ENCODE measurements around the gene HES7. TPM values are rescaled to one million over a fixed set of nuclear protein-coding genes. Genes with fewer than 3 reads are reported as not detected.

HES7 gene
- total and polyA plus RNA-seq, 11 donors = 0.17 to 0.76 (median 0.36) TPM; not detected in 5

- intact Hi-C loops (cut with DNase I) = loop anchor here in 1 of 10 donors (10.0 kb wide), 1 partner anchor 204 kb away; the partner anchor contains the start of gene SLC25A35
- peak in 1 of 5 donors; percentile 14 for DNase-seq
These were observed 32.7 kb downstream of the HES7 start for GRCh38 chr17:8091033-8091687.

DNA sequence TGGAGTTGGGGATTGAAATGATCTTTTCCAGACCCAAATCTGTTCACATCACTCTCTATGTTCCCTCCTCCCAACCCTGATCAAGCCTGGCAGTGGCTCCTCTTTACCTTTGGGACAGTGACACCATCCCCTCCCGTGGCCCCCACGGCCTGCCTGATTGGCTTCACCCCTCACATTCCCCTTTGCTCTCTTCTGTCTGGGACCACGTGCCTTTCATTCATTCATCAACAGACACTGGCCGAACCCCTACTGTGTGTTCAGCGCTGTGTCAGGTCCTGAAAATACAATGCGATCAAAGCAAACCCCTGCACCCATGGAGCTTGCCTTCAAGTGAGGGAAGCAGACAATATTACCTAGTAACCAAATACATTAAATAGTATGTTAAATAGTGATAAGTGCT, 34.2 kb downstream of the HES7 start:
- 62 to 72% (median 70%) methylated on average over 6 of the region's 6 CpGs for WGBS, 4 donors
- no peak overlapping the region for H3K27ac ChIP-seq
- no peak for ATAC-seq
- intact Hi-C loops (cut with DNase I) = loop anchor here in 5 of 10 donors (10.0 kb wide), 2 partner anchors 205 to 215 kb away; partner anchors contain the start of gene SLC25A35 (in 3 of the 5)
- no peaks in the 10 kb centered on the region for H3K36me3 ChIP-seq
- no peaks in the 10 kb centered on the region for H3K4me1 ChIP-seq
- no peak overlapping the region for H3K4me3 ChIP-seq
- no peaks in the 10 kb centered on the region for H3K9me3 ChIP-seq
- TF ChIP-seq, protein P1, sequence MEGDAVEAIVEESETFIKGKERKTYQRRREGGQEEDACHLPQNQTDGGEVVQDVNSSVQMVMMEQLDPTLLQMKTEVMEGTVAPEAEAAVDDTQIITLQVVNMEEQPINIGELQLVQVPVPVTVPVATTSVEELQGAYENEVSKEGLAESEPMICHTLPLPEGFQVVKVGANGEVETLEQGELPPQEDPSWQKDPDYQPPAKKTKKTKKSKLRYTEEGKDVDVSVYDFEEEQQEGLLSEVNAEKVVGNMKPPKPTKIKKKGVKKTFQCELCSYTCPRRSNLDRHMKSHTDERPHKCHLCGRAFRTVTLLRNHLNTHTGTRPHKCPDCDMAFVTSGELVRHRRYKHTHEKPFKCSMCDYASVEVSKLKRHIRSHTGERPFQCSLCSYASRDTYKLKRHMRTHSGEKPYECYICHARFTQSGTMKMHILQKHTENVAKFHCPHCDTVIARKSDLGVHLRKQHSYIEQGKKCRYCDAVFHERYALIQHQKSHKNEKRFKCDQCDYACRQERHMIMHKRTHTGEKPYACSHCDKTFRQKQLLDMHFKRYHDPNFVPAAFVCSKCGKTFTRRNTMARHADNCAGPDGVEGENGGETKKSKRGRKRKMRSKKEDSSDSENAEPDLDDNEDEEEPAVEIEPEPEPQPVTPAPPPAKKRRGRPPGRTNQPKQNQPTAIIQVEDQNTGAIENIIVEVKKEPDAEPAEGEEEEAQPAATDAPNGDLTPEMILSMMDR (IDR thresholded peaks at IDR 0.05) = no peak
- TF ChIP-seq POLR2A (IDR thresholded peaks at IDR 0.05) = no peak
- H3K27me3 ChIP-seq = peaks cover 0 to 48% (median 14%) of the 10 kb centered on the region in 9 donors
- peak in 1 of 5 donors; percentile 39 for DNase-seq

More at GRCh38 chr17:8091033-8091687, 32.7 kb downstream of the HES7 start:
- Histone ChIP-seq H3K4me3 (no peak overlapping the region), H3K27ac (no peak overlapping the region), H3K9me3 (no peaks in the 10 kb centered on the region), H3K27me3 (peaks cover 0 to 52% (median 14%) of the 10 kb centered on the region in 9 donors), H3K36me3 (no peaks in the 10 kb centered on the region), H3K4me1 (no peaks in the 10 kb centered on the region)
- WGBS, 4 donors = 39 to 53% (median 42%) methylated on average over 9 of the region's 9 CpGs
- TF ChIP-seq, protein P1 (IDR thresholded peaks at IDR 0.05) = no peak
- no peak for TF ChIP-seq POLR2A (IDR thresholded peaks at IDR 0.05)
- ATAC-seq = no peak

- intact Hi-C loops (cut with DNase I) = loop anchor here in 4 of 10 donors (10.0 kb wide), 2 partner anchors 207 to 217 kb away; partner anchors contain the start of gene SLC25A35 (in 2 of the 4)
These were observed 36.0 kb downstream of the HES7 start for GRCh38 chr17:8087952-8088230.

More at GRCh38 chr17:8087952-8088230, 36.0 kb downstream of the HES7 start:
- TF ChIP-seq, protein P1 (IDR thresholded peaks at IDR 0.05) = no peak
- no peak for TF ChIP-seq POLR2A (IDR thresholded peaks at IDR 0.05)
- H3K36me3 ChIP-seq = no peaks in the 10 kb centered on the region
- no peaks in the 10 kb centered on the region for H3K9me3 ChIP-seq
- H3K4me1 ChIP-seq = no peaks in the 10 kb centered on the region
- no peak overlapping the region for H3K27ac ChIP-seq
- peaks cover 0 to 60% (median 22%) of the 10 kb centered on the region in 9 donors for H3K27me3 ChIP-seq
- ATAC-seq = no peak
- WGBS, 4 donors = 63 to 85% (median 70%) methylated on average over 3 to 5 of the region's 5 CpGs
- DNase-seq = peak in 1 of 5 donors; percentile 18
- H3K4me3 ChIP-seq = no peak overlapping the region
